GM21360 (cell line): ENCODE results near the gene GRPEL2.
"Not testable (repeated sequence)": the region's sequence is repeated elsewhere in the genome, so short reads cannot be mapped to it uniquely, and the experiment has no call there.

Source experiments
- ATAC-seq: cut with Tn5 transposase; IDR thresholded peaks from one replicate; pipeline ENCODE4 v1.9.1; 2021; ENCODE audit warnings: mild to moderate bottlenecking, moderate library complexity; ENCODE audit not compliant: unreplicated experiment

Gene GRPEL2

GRCh38 chr5:149392718-149393117 lies 47.4 kb downstream of the GRPEL2 start:
- no peak for ATAC-seq

GRCh38 chr5:149394996-149395395 lies 49.7 kb downstream of the GRPEL2 start:
- not testable (repeated sequence) for ATAC-seq

- ATAC-seq = no peak
These were observed 52.2 kb downstream of the GRPEL2 start for GRCh38 chr5:149397530-149397929.

- ATAC-seq = not testable (repeated sequence)
These were observed 53.5 kb downstream of the GRPEL2 start for GRCh38 chr5:149398747-149399266.

GRCh38 chr5:149399775-149400174 lies 54.5 kb downstream of the GRPEL2 start:
- no peak for ATAC-seq

GRCh38 chr5:149400304-149400703 lies 55.0 kb downstream of the GRPEL2 start:
- ATAC-seq = no peak

GRCh38 chr5:149401051-149401450 lies 55.8 kb downstream of the GRPEL2 start:
- ATAC-seq = no peak

GRCh38 chr5:149402291-149402690 lies 57.0 kb downstream of the GRPEL2 start:
- no peak for ATAC-seq
